Stimulated activated CD8-positive, alpha-beta memory T cell treated with anti-CD3 and anti-CD28 coated beads, Interleukin-4, amount 100 ng/mL, for 4 hours (primary cell): ENCODE data around the gene EEF1G.
"Not testable (repeated sequence)": the region's sequence is repeated elsewhere in the genome, so short reads cannot be mapped to it uniquely, and the experiment has no call there.

Experiments used
- DNase-seq, 2 donors: peaks; one replicate each; pipeline ENCODE4 v3.0.0-alpha.2; 2020; ENCODE audit warnings: low read depth in 2 of 2, low spot score in 1 of 2

The EEF1G gene

DNA sequence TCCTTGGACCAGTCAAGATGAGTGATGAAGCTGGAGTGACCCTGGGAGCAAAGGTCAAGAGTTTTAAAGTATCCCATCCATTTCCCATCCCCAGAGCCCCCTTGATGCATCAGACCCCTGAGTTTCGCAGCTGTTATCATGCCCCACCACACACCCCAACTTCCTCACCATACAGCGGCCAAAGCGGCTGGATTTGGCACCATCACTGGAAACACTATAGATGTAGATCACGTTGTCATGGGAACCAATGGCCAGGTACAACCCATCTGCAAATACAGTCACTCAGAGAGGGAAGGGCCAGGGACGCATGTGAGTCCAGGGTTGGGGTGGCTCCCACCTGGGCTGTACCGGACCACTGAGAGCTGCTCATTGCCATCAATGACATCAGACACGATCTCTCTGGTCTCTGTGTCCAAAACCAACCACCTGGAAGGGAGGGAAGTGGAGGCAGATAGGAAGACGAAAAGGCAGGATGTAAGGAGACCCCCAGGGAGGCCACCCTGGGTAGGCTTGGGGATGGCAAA, 30.1 kb upstream of the EEF1G start:
- DNase-seq = no peak

DNA sequence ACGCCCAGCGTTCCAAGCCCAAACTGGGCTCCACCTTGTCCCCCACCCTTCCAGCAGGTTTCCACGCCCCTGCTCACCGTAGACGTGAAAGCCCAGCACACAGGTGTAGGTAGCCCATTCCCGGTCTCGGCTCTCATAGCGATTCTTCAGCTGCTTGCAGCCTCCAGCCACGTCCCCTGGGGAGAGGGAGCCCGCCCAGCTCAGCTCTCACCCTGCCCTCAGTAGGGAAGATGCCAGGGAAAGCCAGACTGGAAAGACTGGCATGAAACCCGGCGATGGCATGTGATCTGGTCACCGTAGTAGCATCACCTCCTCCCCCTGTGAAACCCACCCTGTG, 29.3 kb upstream of the EEF1G start:
- no peak for DNase-seq

DNA sequence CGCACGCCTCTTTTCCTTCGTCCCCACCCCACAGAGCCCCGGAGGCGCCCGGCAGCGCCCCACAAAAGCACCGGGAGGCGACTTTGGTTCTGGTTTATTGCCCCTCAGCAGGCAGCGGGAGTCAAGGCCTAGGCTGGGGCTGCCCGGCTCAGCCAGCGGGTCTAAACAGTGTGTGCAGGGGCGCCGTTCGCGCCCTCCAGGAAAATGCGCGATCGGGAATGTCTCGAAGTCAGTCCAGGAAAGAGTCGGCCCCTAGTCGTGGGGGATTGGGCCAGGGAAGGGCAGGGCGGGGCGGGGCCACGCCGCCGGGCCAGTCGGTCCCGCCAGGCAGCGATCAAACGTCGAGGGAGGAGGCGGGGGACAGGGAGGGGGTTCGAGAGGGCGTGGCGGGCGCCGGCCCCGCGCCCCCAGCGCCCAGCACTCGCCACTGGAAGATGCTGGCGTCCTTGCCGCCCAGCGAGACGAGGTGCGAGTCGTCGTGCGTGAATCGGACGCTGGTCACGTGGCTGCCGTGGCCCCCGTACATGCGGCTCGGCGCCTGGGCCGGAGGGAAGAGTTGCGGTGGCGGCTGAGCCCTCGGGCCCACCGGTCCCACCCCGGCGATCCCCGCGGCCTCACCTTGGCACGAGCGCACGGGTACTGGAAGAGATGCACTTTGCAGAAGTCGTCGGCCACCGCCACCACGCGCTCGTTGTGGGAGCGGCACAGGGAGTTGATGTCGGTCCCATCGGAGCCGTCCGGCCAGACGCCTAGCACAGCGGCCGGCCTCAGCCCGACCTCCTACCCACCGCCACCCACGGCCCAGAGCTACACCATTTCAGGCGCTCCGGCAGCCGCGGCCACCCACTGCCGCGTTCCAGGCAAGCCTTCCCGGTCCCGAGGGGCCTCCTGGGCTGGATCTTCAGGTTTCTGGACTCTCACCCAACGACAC, 28.7 kb upstream of the EEF1G start:
- DNase-seq = peak in 1 of 2 donors; percentile 9

DNA sequence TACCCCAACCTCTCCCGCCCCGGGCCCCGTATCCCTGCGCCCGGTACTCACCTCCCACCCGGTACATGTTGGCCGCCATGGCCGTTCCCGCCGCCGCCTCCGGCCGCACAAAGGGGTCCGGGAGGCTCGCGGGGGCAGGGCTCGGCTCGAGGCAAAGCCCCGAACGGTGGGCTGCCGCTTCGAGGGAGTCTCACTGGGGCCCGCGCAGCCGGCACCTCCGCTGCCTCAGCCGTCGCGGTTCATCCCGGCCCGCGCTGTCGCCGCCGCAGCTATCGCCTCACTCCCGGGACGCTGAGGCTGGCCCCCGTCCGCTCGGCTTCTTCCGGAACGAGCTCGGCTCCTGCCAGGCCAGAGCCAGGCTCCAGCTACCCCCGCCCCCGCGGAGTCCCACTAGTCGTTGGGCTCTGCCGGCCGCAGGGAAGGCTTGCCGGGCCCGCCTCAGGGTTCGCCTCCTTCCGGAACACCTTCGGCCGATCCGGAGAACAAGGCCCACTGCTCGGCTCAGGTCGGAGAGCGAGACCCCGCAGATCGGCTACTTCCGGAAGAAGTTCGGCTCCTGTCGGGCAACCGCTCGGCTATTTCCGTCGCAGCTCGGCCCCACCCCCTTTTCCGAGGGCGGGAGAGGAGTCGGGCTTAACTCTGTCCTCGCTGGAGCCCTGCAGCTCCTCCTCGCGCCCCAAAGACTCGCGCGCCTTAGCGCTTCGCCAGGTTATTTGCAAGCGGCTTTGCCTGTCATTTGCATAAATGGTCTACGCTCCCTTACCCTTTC, 27.9 kb upstream of the EEF1G start, which contains the start of gene MTA2:
TSS of gene MTA2 (minus strand) at position 494 of the 769 bp plus-strand sequence. CDS start at position 79, 415 bp downstream.
- DNase-seq = peak; percentile 98 to 99

DNA sequence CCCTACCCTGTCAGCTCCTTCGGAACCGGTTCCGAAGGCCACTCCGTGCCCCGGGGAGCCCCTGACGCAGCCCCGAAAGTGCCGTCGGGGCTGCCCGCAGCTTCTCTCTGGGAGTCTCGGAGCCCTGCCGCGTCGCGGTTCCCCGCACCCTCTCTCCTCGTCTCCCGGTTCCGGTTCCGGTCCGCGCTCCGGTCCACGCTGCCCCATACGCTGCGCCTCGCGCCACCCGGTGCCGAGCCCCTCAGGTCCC, 27.4 kb upstream of the EEF1G start:
- peak in 1 of 2 donors; percentile 9 for DNase-seq

DNA sequence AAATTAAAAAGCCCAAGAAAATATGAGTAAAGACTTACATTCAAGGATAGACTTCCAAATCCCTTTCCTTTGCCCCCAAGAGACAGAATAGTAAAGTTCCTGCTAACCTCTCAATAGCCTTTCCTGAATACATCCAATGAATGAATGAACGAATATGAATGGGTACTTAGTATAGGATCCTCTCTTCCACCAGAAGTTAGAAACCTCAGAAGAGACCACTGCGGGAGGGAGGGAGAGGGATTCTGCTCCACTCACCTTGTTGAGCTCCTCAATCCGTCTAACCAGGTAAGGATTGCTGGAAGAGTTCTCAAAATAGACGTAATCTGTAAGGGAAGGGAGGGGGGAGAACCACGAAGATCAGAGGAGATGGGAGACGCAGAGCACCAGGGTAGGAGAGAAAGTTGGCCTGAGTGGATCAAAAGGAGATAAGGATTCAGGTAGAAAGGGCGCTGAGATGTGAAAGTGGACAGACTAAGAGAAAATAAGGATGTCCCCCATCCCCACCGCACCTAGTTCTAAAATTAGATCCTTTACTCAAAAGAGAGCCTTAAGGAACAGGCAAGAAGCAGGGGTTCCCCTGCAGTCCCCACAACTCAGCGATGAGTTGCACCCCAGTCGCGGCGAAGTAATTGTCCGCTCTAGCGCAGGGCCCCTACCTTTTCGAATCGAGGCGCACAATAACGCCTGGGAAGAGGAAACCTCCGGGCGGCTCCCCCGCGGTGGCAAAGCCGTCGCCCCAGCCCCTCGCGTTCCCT, 26.9 kb upstream of the EEF1G start:
- no peak for DNase-seq

DNA sequence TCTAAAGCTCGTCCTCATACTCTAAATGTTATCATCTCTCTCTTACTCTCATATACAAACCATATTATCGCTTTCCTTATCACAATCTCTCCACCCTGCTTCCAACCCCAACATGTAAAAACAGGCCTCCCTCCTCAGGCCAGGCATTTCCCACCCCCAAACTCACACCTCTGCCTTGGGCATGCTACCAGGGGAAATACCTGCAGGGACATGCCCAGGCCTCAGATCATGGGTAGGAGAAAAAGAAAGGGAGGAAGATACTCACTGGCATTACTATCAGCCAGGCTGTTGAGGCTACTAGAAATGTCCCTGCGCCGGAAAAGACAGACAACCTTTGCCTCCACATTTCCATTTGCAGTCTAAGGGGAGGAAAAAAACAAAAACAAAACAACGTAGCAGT, 26.2 kb upstream of the EEF1G start:
- DNase-seq = no peak

DNA sequence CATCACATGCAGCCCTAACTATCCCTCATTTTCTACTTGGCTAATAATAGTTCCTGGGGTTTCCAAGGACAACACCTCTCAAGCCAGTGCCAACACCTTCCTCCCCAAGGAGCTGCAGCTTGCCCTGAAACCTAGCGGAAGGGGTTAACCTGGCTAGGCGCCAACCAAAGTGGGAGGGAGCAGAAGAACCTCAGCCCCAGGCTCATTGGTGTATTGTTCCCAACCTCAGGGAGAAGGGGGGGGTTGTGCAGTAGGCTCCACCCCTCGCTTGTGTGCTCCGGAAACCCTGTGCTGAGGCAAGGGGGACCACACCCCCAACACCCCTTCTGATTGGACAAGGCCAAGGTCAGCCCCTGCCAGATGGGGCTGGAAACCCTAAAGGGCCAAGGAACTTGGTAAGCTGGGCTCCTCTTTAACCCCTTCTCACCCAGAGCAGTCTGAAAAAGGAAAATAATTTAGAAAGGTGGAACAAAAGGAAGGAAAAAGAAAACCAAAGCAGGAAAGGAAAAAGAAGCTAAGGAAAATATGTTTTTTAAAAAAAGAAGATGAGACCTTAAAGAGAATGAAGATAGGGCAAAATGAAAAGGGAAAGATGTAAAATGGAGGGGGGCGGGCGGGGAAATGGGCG, 25.5 kb upstream of the EEF1G start:
- DNase-seq = peak; percentile 87 to 90

DNA sequence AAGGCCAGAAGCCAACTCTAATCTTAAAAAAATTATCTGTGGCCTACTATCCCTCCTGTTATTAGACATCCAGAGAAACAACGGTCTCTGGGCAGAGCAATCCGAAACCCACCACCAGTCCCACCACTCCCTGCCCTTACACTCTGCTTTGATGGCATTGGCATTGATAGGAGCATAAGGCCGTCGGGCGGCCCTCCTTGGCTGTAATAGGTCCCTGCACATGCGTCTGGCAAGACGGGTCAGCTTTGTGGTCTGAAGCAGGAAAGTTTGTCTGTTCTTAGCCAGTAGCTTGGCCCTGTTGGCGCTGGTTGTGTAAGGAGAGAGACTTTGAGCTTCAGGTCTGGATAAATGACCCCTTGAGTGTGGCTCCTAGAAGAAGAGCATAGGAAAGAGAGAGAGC, 21.4 kb upstream of the EEF1G start:
- DNase-seq = no peak

DNA sequence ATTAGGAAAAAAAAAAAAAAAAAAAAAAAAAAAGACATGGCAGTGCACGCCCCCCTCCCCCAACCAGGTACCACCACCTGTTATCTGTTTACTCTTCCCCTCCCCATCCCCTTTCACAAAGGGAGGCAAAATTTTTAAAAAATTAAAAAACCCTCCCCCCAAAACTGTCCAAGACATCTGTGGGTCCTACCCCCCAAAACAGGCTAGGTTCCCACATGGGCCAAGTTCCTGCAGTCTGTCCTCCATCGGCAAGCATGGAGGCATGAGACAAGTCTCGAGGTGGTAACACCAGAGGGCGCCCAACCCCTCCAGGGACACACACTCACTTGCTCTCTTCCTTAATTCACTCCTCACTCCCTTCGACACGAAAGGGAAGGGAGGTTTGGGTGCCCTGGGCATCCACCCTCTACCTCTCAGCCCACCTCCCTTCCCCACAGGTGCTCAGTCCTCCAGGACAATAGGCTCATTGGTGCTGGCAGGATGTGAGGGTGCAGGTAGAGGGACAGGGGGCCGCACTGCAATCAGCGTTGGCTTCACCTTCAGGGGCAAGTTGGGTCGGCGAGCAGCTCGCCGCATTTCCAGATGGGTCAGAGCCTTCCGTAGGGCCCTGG, 19.8 kb upstream of the EEF1G start:
- DNase-seq = peak; percentile 58 to 66

DNA sequence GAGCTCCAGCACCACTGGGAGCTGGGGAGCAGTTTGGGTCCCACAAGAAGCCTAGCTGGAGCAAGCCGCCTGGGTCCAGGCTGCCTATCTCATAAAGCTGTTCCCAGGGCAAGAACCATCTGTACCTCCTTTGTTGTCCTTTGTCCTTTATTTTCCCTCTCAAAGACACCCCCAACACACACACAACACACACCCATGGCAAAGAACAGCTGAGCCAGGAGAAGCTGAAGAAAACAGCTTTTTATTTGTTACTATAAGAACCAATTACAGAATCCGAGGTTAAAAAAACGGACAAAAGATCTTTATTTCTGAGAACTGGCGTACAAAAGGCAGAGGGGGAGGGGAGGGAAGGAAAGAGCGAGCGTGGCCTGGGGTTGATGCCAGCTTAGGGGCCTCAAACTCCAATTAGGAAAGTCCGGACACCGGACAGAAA, 19.3 kb upstream of the EEF1G start:
- DNase-seq = no peak

DNA sequence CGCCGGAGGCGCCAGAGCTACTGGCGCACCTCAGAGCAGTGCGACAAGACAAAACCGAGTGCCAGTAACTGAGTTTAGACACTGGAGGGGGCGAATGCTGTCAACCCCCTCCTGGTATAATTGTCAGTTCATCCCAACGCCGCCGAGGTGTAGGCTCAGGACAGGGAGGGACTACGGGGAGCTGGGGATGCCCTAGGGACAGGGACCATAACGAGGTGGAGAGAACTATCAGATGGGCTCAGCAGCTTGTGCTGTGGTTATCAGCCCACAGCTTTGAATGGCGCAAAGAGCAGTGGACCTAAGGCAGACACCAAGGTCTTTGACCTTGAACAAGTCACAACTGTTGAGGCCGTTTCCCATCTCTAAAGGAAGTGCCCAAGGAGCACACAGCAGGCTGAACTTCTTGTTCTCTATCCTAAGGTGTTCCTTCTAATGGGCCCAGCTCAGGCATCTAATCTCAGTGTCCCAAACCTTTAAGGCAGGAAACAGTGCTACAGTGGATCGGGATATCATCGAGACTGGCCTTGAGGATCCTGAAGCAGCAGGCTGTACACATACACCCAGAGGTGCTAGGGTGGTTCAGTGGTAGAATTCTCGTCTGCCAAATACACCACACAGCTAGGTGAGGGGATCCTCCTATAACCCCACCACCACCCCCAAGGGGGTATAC, 18.6 kb upstream of the EEF1G start:
- DNase-seq = no peak

DNA sequence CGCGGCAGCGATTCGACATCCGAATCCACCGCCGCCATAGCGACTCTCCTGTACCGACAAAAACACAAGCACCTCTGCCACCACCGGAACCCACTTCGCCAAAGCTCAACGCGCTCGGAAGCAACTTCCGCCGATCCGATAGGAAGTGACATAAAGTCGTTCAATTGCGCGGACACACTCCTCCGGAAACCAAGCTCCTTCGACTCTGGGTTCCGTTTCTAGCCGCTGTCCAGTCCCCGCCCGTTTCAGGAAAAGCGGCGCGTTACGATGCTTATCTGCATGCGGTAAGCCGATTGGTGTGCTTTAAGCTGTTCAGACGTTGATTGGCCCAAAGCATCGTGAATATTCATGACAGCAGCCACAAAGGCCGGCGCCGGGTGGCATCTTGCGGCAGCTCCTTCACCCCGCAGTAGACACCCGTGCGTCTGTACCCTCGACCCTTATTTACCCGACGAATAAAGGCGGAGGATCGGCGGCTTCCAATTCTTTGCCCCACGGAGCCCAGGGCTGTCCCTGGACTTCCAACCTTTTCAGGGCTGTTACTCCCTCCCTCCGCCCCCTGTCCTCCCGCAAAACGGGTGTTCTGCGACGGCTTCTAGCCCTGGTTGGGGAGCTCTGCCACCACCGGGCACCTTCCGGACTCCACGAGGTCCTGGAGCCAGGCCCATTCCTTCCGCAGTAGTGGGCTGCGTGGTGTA, 17.9 kb upstream of the EEF1G start, which contains the start of gene TUT1:
TSS of gene TUT1 (minus strand) at position 76 of the 698 bp plus-strand sequence. CDS start at position 38, 38 bp downstream.
- peak; percentile 89 to 90 for DNase-seq

DNA sequence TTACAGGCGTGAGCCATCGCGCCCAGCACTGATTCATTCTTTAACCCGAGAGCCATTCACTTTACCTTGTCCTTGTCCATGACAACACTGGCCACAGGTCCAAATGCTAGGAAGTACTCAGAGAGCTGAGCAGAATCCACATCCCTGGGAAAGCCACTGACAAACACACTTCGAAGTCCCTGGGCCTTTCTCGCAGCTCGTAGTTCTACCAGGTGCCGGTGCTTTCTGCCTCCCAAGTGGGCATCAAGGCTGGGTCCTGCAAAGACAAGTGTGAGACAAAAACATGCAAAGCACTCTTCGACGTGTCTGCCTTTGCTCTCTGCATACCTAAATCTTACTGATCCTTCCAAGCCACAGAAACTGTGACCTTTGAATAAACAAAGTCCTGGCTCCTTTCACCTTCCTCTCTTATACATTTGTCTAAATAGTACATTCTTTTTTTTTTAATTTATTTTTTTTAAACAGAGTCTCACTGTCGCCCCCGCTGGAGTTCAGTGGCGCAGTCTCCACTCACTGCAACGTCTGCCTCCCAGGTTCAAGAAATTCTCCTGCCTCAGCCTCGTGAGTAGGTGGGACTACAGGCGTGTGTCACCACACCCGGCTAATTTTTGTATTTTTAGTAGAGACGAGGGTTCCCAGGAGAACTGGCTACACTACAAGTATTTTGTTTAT, 15.4 kb upstream of the EEF1G start:
- no peak for DNase-seq

DNA sequence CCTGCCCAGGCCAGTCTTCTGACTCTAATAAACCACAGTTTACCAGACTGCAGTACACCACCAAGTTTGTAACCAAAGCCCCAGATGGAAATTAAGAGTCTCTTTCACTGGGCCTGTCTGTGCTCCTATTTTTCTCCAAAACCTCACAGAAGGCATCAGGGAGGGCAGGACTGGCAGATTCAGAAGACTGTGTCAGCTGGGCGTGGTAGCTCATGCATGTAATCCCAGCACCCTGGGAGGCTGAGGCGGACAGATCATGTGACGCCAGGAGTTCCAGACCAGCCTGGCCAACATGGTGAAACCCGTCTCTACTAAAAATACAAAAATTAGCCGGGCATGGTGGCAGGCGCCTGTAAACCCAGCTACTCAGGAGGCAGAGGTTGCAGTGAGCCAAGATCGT, 11.7 kb upstream of the EEF1G start:
- not testable (repeated sequence) for DNase-seq

DNA sequence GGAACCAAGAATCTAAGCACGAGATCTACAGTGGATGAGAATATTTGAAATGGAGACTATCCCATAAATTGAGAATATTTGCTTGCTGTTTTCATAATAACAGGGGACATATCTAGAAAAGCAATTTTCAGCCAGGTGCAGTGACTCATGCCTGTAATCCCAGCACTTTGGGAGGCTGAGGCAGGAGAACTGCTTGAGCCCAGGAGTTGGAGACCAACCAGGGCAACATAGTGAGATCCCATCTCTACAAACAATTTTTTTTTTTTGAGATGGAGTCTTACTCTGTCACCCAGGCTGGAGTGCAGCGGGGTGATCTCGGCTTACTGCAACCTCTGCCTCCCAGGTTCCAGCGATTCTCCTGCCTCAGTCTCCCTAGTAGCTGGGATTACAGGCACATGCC, 8.0 kb upstream of the EEF1G start:
- not testable (repeated sequence) for DNase-seq

DNA sequence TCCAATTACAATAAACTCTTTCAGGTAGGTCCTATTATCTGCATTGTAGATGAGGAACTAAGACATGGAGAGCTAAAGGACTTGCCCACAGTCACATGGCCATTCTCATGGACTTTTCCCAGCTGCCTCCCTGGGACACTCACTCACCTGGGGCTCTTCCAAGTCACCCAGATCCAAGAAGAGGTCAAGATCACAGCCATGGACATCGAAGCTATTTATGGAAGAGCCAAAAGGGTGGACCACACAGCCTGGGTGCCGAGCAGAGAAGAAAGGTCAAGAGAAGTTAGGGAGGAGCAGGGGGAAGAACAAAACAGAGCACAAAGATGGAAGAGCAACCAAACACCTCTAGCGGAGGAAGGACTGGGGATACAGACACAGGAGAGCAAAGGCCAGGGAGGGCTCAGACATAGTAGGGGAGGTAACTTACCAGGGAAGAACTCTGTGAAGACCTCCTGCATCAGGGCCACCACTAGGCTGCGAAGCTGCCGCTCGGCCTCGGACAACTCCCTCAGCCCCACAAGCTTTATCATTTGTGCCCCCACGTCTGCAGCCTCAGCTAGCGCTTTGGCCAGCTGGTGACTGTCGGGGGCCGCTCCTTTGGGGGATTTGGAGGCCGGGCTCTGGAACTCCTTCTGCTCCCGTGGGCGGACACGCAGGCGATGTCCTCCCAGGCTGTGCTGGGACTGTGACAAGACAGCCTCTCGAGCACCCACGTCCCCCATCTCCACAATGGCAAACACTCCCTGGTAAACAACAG, 7.4 kb upstream of the EEF1G start:
- DNase-seq = no peak

DNA sequence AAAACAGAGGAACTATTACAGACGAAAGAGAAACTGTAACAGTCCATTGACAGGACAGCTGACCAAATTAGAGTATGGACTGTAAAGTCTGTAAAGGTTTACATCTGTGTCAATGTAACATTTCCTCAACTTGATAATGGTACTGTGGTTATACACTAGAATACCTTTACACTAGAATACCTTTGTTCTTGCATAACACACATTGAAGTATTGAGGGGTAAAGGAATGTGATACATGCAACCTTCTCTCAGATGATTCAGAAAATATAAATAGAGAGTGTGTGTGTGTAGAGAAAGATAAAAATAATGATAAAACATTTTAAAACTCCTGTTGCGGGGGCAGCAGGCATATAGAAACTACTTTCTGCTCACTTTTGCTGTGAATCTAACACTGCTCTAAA, 5.6 kb upstream of the EEF1G start:
- DNase-seq = no peak
